GM18526 (cell line): ENCODE results near the gene JMJD1C.

Source experiments
- POLR2A ChIP-seq: IDR thresholded peaks from 3 replicates; pipeline ENCODE4 v1.6.1; 2011; ENCODE audit not compliant: insufficient read length; ENCODE audit errors: extremely low read depth

JMJD1C gene

DNA sequence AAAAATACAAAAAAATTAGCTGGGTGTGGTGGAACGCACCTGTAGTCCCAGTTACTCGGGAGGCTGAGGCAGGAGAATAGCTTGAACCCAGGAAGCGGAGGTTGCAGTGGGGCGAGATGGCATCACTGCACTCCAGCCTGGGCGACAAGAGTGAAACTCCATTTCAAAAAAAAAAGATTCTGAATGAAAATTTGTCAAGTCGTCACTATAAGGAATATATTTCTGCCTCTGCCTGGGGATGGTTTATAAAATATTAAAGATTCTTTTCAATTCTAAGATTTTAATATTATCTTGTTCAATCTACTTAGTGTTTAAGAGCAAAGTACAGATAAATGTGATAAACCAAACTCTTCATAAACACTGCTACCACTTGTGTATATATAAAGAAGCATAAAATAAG lies 185.4 kb downstream of the JMJD1C start:
- no peak for TF ChIP-seq POLR2A

GRCh38 chr10:63275094-63275493 lies 190.7 kb downstream of the JMJD1C start:
- TF ChIP-seq POLR2A, result no peak

DNA sequence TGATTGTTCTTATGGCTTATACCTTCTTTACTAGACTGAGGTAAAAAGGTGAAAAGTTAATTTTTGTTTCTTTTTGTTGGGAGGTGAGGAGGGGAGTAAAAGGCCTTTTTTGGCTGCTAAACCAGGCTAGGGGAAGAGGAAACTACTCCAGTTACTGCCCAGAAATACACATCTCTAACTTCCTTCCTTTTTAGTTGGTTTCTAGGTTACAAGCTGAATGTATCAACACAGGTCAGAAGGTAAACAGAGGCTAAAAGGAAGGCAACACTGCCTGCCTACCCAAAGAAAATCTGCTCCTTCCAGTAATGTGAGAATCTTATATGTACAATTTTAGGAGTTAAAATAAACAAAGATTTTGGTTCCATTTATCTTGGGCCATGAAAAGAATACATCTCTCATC lies 192.2 kb downstream of the JMJD1C start:
- TF ChIP-seq POLR2A, result no peak

GRCh38 chr10:63268798-63269503 lies 196.8 kb downstream of the JMJD1C start:
- TF ChIP-seq POLR2A, result peak; percentile 89

- TF ChIP-seq POLR2A, result no peak
These were observed 197.5 kb downstream of the JMJD1C start for GRCh38 chr10:63268149-63268797.

GRCh38 chr10:63267414-63268148 lies 198.2 kb downstream of the JMJD1C start:
- TF ChIP-seq POLR2A, result no peak

DNA sequence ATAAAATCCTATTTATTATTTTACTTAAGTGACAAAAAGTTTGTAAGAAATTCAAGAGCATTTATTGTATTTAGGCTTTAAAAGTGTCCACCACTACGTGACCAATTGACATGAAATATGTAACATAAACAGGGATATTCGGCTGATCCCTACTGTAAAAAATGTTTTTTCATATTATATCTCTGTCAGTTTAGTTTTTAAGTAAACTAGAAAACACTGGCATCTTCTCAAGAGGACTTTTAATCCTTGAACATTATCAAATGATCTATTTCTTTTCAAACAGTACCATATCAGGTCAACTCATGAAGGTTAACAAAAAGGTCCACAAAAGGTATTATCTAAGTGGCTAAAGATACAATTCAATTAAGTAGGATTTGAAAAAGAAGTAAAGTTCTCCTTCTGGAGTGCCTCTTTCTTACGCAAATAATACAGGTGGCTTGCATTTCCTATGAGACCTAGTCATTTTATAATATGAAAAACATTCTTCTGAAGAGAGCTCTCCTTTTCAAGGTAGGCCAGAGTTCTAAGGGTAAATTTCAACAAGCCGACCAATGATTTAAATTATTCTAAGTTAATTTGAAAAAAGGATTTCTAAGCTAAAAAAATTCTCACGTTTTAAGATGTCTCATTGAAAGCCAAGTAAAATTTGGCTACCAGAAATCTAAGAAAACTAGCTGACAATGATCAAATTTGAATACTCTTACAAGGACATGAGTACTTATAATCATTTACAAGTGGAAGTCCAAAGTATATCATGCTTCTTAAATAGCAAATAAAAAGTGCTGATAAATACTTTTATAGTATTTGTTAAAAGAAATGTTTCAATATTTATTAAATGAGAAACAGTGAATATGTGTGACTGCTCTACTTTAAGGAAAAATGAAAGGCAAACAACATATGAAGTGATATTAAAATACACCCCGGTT lies 199.1 kb downstream of the JMJD1C start:
- no peak for TF ChIP-seq POLR2A

DNA sequence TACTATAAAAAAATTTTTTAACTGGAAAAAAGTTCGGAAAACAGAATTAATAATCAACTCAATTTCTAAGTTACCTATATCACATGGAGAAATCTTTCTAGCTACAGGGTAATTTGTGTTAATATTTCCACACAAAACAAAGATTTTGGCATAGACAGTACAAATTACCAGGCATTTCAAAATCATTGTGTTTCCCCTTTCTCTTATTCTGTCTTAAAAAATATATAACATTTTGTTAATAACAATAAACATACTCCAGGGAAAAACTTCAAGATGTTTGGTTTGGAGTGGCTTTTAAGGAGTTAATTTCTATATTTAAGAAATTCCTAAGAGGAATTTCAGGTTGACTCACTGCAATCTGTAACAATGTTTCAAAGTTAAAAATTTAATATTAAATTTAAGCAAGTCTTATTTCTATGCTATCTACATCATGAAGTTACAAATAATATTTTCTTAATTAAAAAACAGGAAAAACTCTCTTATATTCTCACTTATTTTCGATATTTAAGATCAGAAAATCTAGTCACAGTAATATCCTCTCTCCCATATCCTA lies 200.0 kb downstream of the JMJD1C start:
- TF ChIP-seq POLR2A, result no peak

- TF ChIP-seq POLR2A, result peak; percentile 46
These were observed 200.6 kb downstream of the JMJD1C start for GRCh38 chr10:63265222-63265617.

GRCh38 chr10:63264617-63265221 lies 201.1 kb downstream of the JMJD1C start:
- no peak for TF ChIP-seq POLR2A

GRCh38 chr10:63262430-63263073 lies 203.2 kb downstream of the JMJD1C start:
- no peak for TF ChIP-seq POLR2A

DNA sequence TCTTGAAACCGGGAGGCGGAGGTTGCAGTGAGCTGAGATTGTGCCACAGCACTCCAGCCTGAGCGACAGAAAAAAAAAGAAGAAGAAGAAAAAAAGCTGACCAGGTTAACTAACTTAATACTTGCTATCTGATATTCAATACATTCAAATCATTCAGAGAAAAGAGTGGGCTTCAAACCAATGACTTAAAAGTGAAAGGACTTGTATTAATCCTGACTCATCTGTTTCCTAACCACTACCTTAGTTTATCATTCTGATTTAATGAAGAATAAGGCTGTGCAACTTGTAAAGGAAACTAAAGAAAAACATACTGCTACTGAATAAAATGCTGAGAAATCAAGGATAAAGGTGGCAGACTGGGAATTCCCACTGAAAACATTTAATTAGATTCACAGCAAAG lies 204.3 kb downstream of the JMJD1C start:
- TF ChIP-seq POLR2A, result no peak

DNA sequence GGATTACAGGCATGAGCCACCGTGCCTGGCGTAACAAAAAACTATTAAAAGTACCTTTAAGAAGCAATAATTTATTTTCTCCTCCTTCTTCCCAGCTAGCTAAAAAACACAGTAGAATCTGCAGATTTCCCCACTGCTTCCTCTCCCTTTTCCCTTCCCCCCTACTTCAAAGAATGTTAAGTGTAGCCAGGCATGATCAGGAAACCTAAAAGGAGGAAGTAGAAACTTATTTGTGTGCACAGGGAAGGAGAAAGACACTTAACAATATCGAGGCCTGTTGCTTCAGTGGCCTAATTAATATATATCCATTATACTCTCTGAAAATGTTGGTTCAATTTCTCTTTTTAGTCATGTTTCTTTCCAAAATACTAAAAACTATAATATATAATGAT lies 204.9 kb downstream of the JMJD1C start:
- TF ChIP-seq POLR2A, result no peak
